Activated naive CD4-positive, alpha-beta T cell treated with anti-CD3 and anti-CD28 coated beads, Interleukin-2, amount 50 U/mL, for 72 hours (primary cell): ENCODE data around the gene LCN2. TPM values are rescaled to one million over a fixed set of nuclear protein-coding genes. Genes with fewer than 3 reads are reported as not detected.

ENCODE experiments used
- ATAC-seq, 2 donors: fragments of 150-1000 bp; cut with Tn5 transposase; 2 replicates each; pipeline ENCODE4 v1.10.0; 2021; ENCODE audit warnings: mild to moderate bottlenecking in 2 of 2, moderate library complexity in 2 of 2
- DNase-seq, 2 donors: peaks; one replicate each; pipeline ENCODE4 v3.0.0; 2021 to 2022; ENCODE audit warnings: low spot score in 2 of 2
- H3K27ac Mint-ChIP-seq, 2 donors: one replicate each; pipeline ENCODE4 v1.8.0; 2022; ENCODE audit warnings: mild to moderate bottlenecking in 2 of 2, mixed read lengths in 2 of 2
- H3K36me3 Mint-ChIP-seq, 2 donors: one replicate each; pipeline ENCODE4 v1.8.0; 2022; ENCODE audit warnings: mixed read lengths in 2 of 2
- H3K9me3 Mint-ChIP-seq, 2 donors: one replicate each; pipeline ENCODE4 v1.8.0; 2022; ENCODE audit warnings: mixed read lengths in 2 of 2
- total RNA-seq, 2 donors: library from RNA; stranded (reverse); gene quantifications; one replicate each; pipeline ENCODE4 v1.2.3, GENCODE V29; 2022

The LCN2 gene
- total RNA-seq, 2 donors from 2014 or later: not detected

- H3K9me3 Mint-ChIP-seq: no peaks in the 10 kb centered on the region
- no peak for DNase-seq
- no peak for ATAC-seq
- H3K36me3 Mint-ChIP-seq: no peaks in the 10 kb centered on the region
- H3K27ac Mint-ChIP-seq: no peak overlapping the region
Observed at GRCh38 chr9:128152133-128153059, 3.1 kb downstream of the LCN2 start.

GRCh38 chr9:128153060-128153946 lies 4.0 kb downstream of the LCN2 start:
- no peak for ATAC-seq
- DNase-seq: no peak
- Mint-ChIP-seq H3K9me3 (no peaks in the 10 kb centered on the region), H3K27ac (no peak overlapping the region), H3K36me3 (no peaks in the 10 kb centered on the region)

GRCh38 chr9:128153947-128154695 lies 4.9 kb downstream of the LCN2 start:
- no peaks in the 10 kb centered on the region for H3K36me3 Mint-ChIP-seq

DNA sequence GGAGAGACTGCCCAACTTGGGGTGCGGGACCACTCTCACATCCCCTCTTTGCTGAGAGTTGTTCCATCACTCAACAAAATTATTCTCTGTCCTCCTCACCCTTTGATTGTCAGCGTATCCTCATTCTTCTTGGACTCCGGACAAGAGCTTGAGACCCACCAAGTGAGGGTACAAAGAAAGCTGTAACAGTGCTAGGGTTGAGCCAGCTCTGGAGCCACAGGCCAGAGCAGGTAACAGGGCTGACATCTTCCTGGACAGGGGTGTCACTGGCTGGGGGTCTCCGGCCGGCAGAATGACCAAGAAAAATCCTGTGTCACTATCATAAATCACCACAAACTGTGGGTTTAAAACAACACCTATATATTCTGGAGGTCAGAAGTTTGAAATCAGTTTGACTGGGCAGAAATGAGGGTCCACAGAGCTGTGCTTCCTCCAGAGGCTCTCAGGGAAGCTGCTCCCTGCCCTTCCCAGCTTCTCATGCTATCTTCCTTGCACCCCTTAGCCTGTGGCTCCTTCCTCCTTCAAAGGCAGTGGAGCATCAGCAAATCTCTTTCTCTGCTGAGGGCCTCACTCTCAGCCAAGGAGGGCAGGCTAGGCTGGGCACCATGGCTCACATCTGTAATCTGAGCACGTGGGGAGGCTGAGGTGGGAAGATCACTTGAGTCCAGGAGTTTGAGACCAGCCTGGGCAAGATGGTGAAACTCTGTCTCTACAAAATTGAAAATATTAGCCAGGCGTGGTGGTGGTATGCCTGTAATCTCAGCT lies 6.7 kb downstream of the LCN2 start:
- no peaks in the 10 kb centered on the region for H3K9me3 Mint-ChIP-seq
- no peak for DNase-seq
- no peak overlapping the region for H3K27ac Mint-ChIP-seq
- no peaks in the 10 kb centered on the region for H3K36me3 Mint-ChIP-seq
- no peak for ATAC-seq

More at GRCh38 chr9:128153947-128154695, 4.9 kb downstream of the LCN2 start:
- DNase-seq (no peak), ATAC-seq (no peak)
- H3K9me3 Mint-ChIP-seq: no peaks in the 10 kb centered on the region
- no peak overlapping the region for H3K27ac Mint-ChIP-seq

DNA sequence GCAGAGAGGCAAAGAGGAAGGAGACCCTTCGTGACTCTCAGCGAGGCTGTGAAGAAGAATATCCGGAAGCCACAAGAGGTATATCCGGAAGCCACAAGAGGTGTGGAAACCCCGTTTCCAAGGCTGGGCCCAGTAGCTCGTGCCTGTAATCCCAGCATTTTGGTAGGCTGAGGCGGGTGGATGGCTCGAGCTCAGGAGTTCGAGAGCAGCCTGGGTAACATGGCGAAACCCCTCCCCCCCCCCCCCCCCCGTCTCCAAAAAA lies 10.2 kb downstream of the LCN2 start:
- peak; percentile 28 to 49 for ATAC-seq
- peak; percentile 34 to 70 for DNase-seq
- Mint-ChIP-seq H3K9me3 (no peaks in the 10 kb centered on the region), H3K36me3 (peaks cover 0 to 6% of the 10 kb centered on the region in 2 donors), H3K27ac (peak overlapping the region; percentile 79 to 88)

DNA sequence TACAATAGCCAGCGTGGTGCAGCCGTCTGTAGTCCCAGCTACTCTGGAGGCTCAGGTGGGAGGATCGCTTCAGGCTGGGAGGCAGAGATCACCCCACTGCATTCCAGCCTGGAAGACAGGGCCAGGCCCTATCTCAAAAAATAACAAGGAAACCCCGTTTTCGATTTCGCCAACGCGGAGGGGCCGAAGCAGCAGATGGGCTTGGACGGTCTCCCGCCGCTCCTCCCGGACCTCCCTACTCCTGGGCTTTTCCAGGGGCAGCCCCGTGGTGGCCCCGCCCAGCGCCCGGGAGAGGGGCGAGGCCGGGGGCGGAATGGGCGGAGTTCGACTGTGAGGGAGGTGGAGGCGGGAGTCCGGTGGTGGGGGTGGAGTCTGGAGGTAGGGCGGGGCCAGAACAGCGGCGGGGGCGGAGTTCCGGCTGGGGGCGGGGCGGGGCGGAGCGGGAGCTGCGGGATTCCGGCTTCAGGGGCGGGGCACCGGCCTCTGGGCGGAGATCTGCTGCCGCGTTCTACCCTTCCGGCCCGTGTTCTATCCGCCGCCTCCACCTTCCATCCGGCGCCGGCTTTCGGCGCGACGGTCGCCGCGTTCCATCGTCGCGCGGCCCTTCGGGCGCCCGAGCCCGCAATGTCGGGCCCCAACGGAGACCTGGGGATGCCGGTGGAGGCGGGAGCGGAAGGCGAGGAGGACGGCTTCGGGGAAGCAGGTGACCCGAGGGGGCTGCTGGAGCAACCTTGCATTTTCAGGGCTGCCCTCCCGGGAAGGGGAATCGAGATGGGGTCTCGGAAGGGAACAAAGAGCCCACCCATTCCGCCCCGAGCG lies 10.7 kb downstream of the LCN2 start, which contains the start of gene BBLN:
Gene BBLN (plus strand): TSS at position 482 of the 819 bp plus-strand sequence. CDS start 143 bp downstream, at position 625.
- DNase-seq (peak; percentile 91), ATAC-seq (peak; percentile 87 to 92)
- Mint-ChIP-seq H3K9me3 (no peaks in the 10 kb centered on the region), H3K36me3 (peaks cover 0 to 6% of the 10 kb centered on the region in 2 donors), H3K27ac (peak within 1 kb of the TSS; percentile 79 to 90)

GRCh38 chr9:128160603-128160987 lies 11.3 kb downstream of the LCN2 start:
- Mint-ChIP-seq H3K27ac (peak overlapping the region; percentile 55 to 79), H3K36me3 (peaks cover 0 to 6% of the 10 kb centered on the region in 2 donors), H3K9me3 (no peaks in the 10 kb centered on the region)
- DNase-seq: peak; percentile 53 to 72
- peak; percentile 29 to 63 for ATAC-seq

- H3K27ac Mint-ChIP-seq: peak overlapping the region; percentile 55 to 79
- peaks cover 0 to 6% of the 10 kb centered on the region in 2 donors for H3K36me3 Mint-ChIP-seq
- no peak for DNase-seq
- no peak for ATAC-seq
- no peaks in the 10 kb centered on the region for H3K9me3 Mint-ChIP-seq
Observed at GRCh38 chr9:128161215-128161902, 12.1 kb downstream of the LCN2 start.

DNA sequence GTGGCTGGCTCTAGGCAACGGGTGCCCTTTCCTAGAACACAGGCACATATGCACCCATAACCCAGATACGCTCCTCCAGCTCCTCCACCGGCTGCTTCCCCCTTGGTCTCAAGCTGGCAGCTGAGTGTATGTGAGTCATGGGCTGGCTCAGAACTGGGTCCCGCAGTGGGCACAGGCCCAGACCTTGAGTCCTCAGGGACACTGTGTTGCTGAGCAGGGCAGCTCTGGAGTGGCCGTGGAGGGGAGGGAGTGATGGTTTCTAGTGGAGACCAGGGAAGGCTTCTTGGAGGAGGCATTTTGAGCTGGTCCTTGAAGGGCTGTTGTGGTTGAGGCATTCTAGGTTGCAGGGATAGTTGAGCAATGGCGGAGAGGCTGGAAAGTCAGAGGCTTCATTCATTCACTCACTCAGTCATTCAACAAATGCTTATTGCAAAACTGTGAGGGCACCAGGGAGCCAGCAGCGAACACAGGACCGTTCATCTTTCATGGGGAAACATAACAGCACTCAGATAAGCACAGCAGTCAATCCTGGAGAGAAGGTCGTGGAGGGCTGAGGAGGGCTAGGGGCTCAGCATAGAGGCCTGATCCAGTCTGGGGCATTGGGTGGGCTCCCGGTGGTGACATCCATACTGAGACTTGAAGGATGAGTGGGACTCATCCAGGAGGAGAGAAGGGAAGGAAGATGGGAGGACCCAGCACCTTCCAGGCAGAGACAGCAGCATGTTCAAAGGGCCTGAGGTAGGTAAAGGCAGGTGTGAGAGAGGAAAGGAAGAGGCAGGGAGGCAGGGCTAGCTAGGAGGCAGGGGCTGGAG lies 13.2 kb downstream of the LCN2 start:
- DNase-seq (no peak), ATAC-seq (no peak)
- Mint-ChIP-seq H3K27ac (peak overlapping the region in 1 of 2 donors; percentile 74), H3K36me3 (peaks cover 0 to 6% of the 10 kb centered on the region in 2 donors), H3K9me3 (no peaks in the 10 kb centered on the region)

GRCh38 chr9:128163027-128163515 lies 13.8 kb downstream of the LCN2 start:
- H3K27ac Mint-ChIP-seq: no peak overlapping the region
- ATAC-seq: no peak
- DNase-seq: no peak
- H3K9me3 Mint-ChIP-seq: no peaks in the 10 kb centered on the region
- peaks cover 0 to 6% of the 10 kb centered on the region in 2 donors for H3K36me3 Mint-ChIP-seq

- no peak overlapping the region for H3K27ac Mint-ChIP-seq
- DNase-seq (no peak), ATAC-seq (no peak)
- peaks cover 0 to 6% of the 10 kb centered on the region in 2 donors for H3K36me3 Mint-ChIP-seq
- H3K9me3 Mint-ChIP-seq: no peaks in the 10 kb centered on the region
Observed at GRCh38 chr9:128163523-128164306, 14.5 kb downstream of the LCN2 start.

DNA sequence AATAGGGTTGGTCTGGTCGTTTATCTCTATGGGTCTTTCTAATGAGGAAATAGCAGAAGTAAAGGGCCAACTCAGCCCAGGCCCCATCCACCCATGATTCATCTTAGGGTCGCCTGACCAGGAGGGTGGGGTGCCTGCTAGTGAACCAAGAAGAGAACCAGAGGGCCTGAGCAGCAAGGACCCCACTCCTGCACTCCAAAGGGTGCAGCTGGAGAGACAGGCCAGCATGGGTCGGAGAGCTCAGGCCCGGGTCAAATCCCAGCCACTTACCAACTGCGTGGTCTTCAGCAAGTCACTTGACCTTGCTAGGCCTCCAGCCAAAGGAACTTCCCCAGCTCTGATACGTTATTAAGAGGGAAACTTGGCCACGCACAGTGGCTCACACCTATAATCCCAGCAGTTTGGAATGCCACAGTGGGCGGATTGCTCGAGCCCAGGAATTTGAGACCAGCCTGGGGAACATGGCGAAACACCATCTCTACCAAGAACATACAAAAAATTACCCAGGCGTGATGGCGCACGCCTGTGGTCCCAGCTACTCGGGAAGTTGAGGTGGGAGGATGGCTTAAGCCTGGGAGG lies 15.1 kb downstream of the LCN2 start:
- H3K27ac Mint-ChIP-seq: no peak overlapping the region

GRCh38 chr9:128166169-128166568 lies 16.9 kb downstream of the LCN2 start:
- peaks cover 0 to 6% of the 10 kb centered on the region in 2 donors for H3K36me3 Mint-ChIP-seq

More for the DNA sequence above, 15.1 kb downstream of the LCN2 start:
- Mint-ChIP-seq H3K36me3 (peaks cover 0 to 6% of the 10 kb centered on the region in 2 donors), H3K9me3 (no peaks in the 10 kb centered on the region)
- no peak for ATAC-seq
- no peak for DNase-seq

More at GRCh38 chr9:128166169-128166568, 16.9 kb downstream of the LCN2 start:
- no peak overlapping the region for H3K27ac Mint-ChIP-seq
- DNase-seq (no peak), ATAC-seq (no peak)
- no peaks in the 10 kb centered on the region for H3K9me3 Mint-ChIP-seq
